ENCODE data around the gene IL36B. TPM values are rescaled to one million over a fixed set of nuclear protein-coding genes. Genes with fewer than 3 reads are reported as not detected.

IL36B gene
- total RNA-seq, 1 donor from 2014 or later: not detected

GRCh38 chr2:113075030-113075429, 22.4 kb upstream of the IL36B start:
- peaks cover 47% of the 10 kb centered on the region for H3K27me3 Mint-ChIP-seq (ENCODE audit: low read depth)
- TF ChIP-seq CTCF (IDR thresholded peaks at IDR 0.05; ENCODE audit: unreplicated experiment): no peak
- no peaks in the 10 kb centered on the region for H3K36me3 Mint-ChIP-seq
- H3K4me3 Mint-ChIP-seq: no peak overlapping the region
- H3K9me3 Mint-ChIP-seq: no peaks in the 10 kb centered on the region
- no peak for DNase-seq (ENCODE audit: low spot score in 2 of 2, unreplicated experiment in 2 of 2)
- no peaks in the 10 kb centered on the region for H3K4me1 Mint-ChIP-seq
- no peak overlapping the region for H3K27ac Mint-ChIP-seq

- Mint-ChIP-seq H3K9me3 (no peaks in the 10 kb centered on the region), H3K4me1 (peaks cover 12% of the 10 kb centered on the region), H3K27me3 (ENCODE audit: low read depth) (peaks cover 34% of the 10 kb centered on the region), H3K4me3 (no peak overlapping the region), H3K36me3 (no peaks in the 10 kb centered on the region), H3K27ac (no peak overlapping the region)
- no peak for DNase-seq (ENCODE audit: low spot score in 2 of 2, unreplicated experiment in 2 of 2)
- TF ChIP-seq CTCF (IDR thresholded peaks at IDR 0.05; ENCODE audit: unreplicated experiment): no peak
Measured at GRCh38 chr2:113073325-113073834, 20.7 kb upstream of the IL36B start.

GRCh38 chr2:113072584-113072983, 19.9 kb upstream of the IL36B start:
- DNase-seq (ENCODE audit: low spot score in 2 of 2, unreplicated experiment in 2 of 2): no peak
- Mint-ChIP-seq H3K9me3 (peaks cover 5% of the 10 kb centered on the region), H3K27me3 (ENCODE audit: low read depth) (peaks cover 30% of the 10 kb centered on the region), H3K4me3 (no peak overlapping the region), H3K27ac (no peak overlapping the region), H3K4me1 (peaks cover 12% of the 10 kb centered on the region), H3K36me3 (no peaks in the 10 kb centered on the region)
- TF ChIP-seq CTCF (IDR thresholded peaks at IDR 0.05; ENCODE audit: unreplicated experiment): no peak

- no peak for TF ChIP-seq CTCF (IDR thresholded peaks at IDR 0.05; ENCODE audit: unreplicated experiment)
- DNase-seq (ENCODE audit: low spot score in 2 of 2, unreplicated experiment in 2 of 2): no peak
- Mint-ChIP-seq H3K4me1 (peaks cover 12% of the 10 kb centered on the region), H3K4me3 (no peak overlapping the region), H3K36me3 (no peaks in the 10 kb centered on the region), H3K27me3 (ENCODE audit: low read depth) (peaks cover 14% of the 10 kb centered on the region), H3K27ac (no peak overlapping the region), H3K9me3 (peaks cover 14% of the 10 kb centered on the region)
Measured at GRCh38 chr2:113070606-113070975, 17.9 kb upstream of the IL36B start.

GRCh38 chr2:113069676-113070605, 17.3 kb upstream of the IL36B start:
- Mint-ChIP-seq H3K4me1 (peaks cover 12% of the 10 kb centered on the region), H3K4me3 (no peak overlapping the region), H3K27me3 (ENCODE audit: low read depth) (peaks cover 8% of the 10 kb centered on the region), H3K9me3 (peaks cover 20% of the 10 kb centered on the region), H3K27ac (no peak overlapping the region), H3K36me3 (no peaks in the 10 kb centered on the region)
- TF ChIP-seq CTCF (IDR thresholded peaks at IDR 0.05; ENCODE audit: unreplicated experiment): no peak
- no peak for DNase-seq (ENCODE audit: low spot score in 2 of 2, unreplicated experiment in 2 of 2)

Data from mesothelial cell of epicardium (in vitro differentiated cells).